Tibial artery (tissue), 4 donors: Measurements from ENCODE around the gene MRPL17.

Source experiments
- DNase-seq, 2 donors: peaks; one replicate each; pipeline ENCODE4 v3.0.0-alpha.2; 2019
- H3K27ac ChIP-seq, 2 donors: fragments of 200-600 bp; sonication (generic) in 1 of 2; 1 replicate in 1 of 2; 2 replicates in 1 of 2; pipeline ENCODE4 v1.5.1; 2018 to 2019; ENCODE audit warnings: mild to moderate bottlenecking in 1 of 2
- H3K27me3 ChIP-seq, 2 donors: fragments of 200-600 bp; sonication (generic) in 1 of 2; one replicate each; pipeline versions ENCODE4 v1.5.1 to v1.6.0; 2016 to 2019
- H3K36me3 ChIP-seq, 3 donors: fragments of 200-600 bp; sonication (generic) in 2 of 3; one replicate each; pipeline ENCODE4 v1.5.1; 2016 to 2019; ENCODE audit warnings: mild to moderate bottlenecking in 2 of 3
- H3K4me1 ChIP-seq, 4 donors: fragments of 200-600 bp; sonication (generic) in 2 of 4; 1 replicate in 3 of 4; 2 replicates in 1 of 4; pipeline ENCODE4 v1.5.1; 2016 to 2019
- H3K4me3 ChIP-seq, 2 donors: fragments of 200-600 bp; sonication (generic) in 1 of 2; 1 replicate in 1 of 2; 2 replicates in 1 of 2; pipeline ENCODE4 v1.5.1; 2018 to 2019; ENCODE audit warnings: mild to moderate bottlenecking in 2 of 2
- H3K9me3 ChIP-seq, 3 donors: fragments of 200-600 bp; sonication (generic) in 1 of 3; one replicate each; pipeline ENCODE4 v1.5.1; 2016 to 2019
- CTCF ChIP-seq, 2 experiments: fragments of 200-600 bp in 1 of 2; fragments of 450-650 bp in 1 of 2; IDR thresholded peaks; one replicate each; pipeline ENCODE4 v1.5.1; 2017 to 2019; ENCODE audit warnings: antibody characterized with exemption in 2 of 2, mild to moderate bottlenecking in 1 of 2, moderate library complexity in 1 of 2
- intact Hi-C: fragments of 100-400 bp; cut with DNase I; formaldehyde crosslinking; loops from one replicate; pipeline ENCODE4 v1.15.0; 2023; ENCODE audit warnings: low total_unique reads

MRPL17 gene

GRCh38 chr11:6637871-6638270 lies 45.3 kb downstream of the MRPL17 start:
- TF ChIP-seq CTCF (IDR thresholded peaks at IDR 0.05) = no peak
- Histone ChIP-seq H3K4me1 (peaks cover 0 to 50% (median 42%) of the 10 kb centered on the region in 4 donors), H3K27me3 (no peaks in the 10 kb centered on the region), H3K27ac (peak overlapping the region; percentile 29 to 58), H3K36me3 (peaks cover 0 to 32% (median 17%) of the 10 kb centered on the region in 3 donors), H3K4me3 (no peak overlapping the region), H3K9me3 (no peaks in the 10 kb centered on the region)
- peak; percentile 50 to 87 for DNase-seq
- intact Hi-C loops = no loop called here

DNA sequence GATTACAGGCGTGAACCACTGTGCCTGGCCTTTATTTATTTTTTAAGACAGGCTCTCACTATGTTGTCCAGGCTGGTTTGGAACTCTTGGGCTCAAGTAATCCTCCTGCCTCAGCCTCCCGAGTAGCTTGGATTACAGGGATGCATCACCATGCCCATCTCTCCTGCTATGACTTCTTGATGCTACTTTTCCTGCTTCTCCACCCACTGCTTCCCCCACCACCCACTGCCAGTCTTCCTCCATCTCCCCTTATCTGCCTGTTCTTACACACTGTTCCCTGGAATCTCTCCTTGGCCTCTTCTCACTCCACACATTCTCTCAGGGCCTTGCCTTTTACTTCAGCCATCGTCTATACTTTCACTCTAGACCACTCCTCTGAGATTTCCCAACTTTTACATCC lies 46.7 kb downstream of the MRPL17 start:
- intact Hi-C loops = no loop called here
- Histone ChIP-seq H3K36me3 (peaks cover 9 to 45% (median 30%) of the 10 kb centered on the region in 3 donors), H3K27me3 (no peaks in the 10 kb centered on the region), H3K4me3 (no peak overlapping the region), H3K9me3 (no peaks in the 10 kb centered on the region), H3K4me1 (peaks cover 0 to 50% (median 42%) of the 10 kb centered on the region in 4 donors), H3K27ac (peak overlapping the region; percentile 58 to 63)
- DNase-seq = no peak
- TF ChIP-seq CTCF (IDR thresholded peaks at IDR 0.05) = no peak

DNA sequence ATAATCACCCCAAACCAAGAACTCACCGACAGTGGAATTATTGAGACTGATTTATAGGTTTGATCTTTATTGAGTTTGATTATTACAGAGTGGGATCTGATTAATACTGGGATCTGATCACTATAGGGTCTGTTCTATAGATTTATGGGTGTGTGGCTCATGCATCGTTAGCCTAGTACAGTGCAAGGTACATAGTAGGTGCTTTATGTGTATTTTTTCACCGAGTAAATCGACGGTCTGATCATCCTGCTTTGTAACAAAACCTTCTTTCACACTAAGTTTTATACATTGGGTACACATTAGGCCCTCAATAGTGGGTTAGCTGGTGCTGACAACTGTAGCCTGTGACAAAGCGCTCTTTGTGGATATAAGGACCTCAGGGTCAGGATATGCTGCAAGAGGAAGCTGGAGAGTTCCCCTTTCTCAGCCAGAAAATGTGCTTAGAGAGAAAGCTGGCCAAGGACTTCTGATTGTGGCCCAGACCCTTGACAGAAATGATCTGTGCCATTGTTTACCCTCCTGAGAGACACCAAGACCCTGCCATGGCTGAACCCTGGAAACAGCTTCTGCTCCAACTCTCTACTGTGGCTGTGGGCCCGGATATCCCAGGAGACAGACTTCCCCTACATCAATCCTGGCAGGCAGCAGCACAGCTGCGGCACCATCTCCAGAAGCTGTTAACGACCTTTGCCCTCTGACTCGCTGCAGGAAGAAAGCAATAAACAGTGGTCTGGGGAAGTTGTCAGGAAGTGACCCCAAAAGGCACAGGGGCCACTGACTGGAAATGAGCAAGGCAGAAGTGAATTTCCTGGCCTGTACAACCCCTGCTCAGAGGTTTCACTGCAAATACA lies 47.8 kb downstream of the MRPL17 start:
- Histone ChIP-seq H3K36me3 (peaks cover 9 to 46% (median 30%) of the 10 kb centered on the region in 3 donors), H3K4me3 (no peak overlapping the region), H3K4me1 (peaks cover 0 to 50% (median 42%) of the 10 kb centered on the region in 4 donors), H3K27me3 (no peaks in the 10 kb centered on the region), H3K27ac (peak overlapping the region; percentile 58 to 63), H3K9me3 (no peaks in the 10 kb centered on the region)
- TF ChIP-seq CTCF (IDR thresholded peaks at IDR 0.05) = no peak
- intact Hi-C loops = no loop called here
- no peak for DNase-seq

DNA sequence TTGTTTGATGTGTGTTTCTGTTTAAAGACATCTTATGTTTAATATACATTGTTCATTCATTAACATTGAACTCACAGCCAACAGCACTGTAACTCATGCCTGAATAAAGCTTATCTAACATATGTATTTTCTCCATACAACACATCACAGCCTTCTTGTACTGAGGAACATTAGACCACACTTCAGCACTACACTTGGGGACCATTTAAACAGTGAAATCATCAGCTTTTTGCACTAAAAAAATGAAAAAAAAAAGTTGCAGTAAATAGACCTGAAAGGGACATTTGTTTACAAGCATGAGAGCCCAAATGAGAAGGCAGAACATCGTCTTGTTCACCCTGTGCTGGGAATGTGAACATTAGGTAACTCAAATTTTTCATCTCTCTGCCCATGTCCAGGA lies 48.6 kb downstream of the MRPL17 start:
- intact Hi-C loops = no loop called here
- no peak for TF ChIP-seq CTCF (IDR thresholded peaks at IDR 0.05)

DNA sequence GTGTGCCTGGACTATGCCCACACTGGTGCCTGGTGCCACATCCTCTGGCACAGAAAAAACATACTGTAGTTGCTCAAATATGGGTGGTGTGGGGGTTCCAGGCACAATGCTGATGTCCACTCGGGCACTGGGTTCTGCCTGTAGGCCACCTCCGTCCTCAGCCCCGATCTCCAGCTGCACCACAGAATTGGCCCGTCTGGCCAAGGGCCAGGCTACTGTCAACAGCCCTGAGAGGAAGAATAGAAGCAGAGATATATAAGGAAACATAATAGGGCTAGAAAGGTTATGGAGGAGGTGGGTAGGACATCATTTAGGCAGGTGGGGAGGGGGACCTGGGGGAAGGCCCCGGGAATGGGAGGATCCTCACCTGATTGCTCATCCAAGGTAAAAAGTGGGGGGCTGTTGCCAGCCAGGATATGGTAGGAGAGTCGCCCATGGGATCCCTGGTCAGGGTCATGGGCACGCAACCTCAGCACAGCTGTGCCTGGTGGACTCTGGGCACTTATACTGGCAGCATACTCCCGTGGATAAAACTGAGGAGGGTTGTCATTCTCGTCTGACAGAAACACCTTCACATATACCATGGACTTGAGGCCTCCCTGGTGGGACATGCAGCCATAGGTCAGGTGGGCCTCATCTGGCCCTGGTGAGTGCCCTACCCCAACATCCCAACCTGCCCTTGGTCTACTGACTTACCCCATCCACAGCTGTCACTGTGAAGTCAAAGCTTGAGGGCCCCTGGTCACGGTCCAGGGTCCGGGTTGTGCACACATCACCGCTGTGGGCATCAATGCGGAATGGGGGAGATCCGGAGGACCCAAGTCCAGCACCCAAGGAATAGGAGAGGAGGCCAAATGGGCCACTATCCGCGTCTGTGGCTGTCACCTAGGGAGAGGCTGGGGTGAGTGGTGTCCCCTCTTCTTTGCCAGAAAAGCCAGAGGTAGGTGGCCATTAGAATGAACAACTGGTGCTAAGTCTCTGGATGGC lies 49.4 kb downstream of the MRPL17 start:
- peak in 1 of 2 donors; percentile 53 for DNase-seq
- Histone ChIP-seq H3K4me1 (peaks cover 0 to 40% (median 34%) of the 10 kb centered on the region in 4 donors), H3K36me3 (peaks cover 9 to 54% (median 39%) of the 10 kb centered on the region in 3 donors), H3K27ac (no peak overlapping the region), H3K9me3 (no peaks in the 10 kb centered on the region), H3K27me3 (no peaks in the 10 kb centered on the region), H3K4me3 (no peak overlapping the region)
- intact Hi-C loops = no loop called here
- TF ChIP-seq CTCF (IDR thresholded peaks at IDR 0.05) = no peak

More for the DNA sequence above, 48.6 kb downstream of the MRPL17 start:
- DNase-seq = no peak
- Histone ChIP-seq H3K9me3 (no peaks in the 10 kb centered on the region), H3K27me3 (no peaks in the 10 kb centered on the region), H3K27ac (no peak overlapping the region), H3K4me3 (no peak overlapping the region), H3K4me1 (peaks cover 0 to 48% (median 40%) of the 10 kb centered on the region in 4 donors), H3K36me3 (peaks cover 9 to 46% (median 32%) of the 10 kb centered on the region in 3 donors)
